Endothelial cell of umbilical vein (primary cell): Measurements from ENCODE around the gene ANKRD12. TPM values are rescaled to one million over a fixed set of nuclear protein-coding genes. Genes with fewer than 3 reads are reported as not detected.

Experiments
- BruUV-seq: library from RNA; stranded (reverse); fragments of 400-500 nt; replicated peaks from 2 replicates; lab custom pipeline; 2021; lab: Mats Ljungman, UMichigan
- CTCF ChIA-PET: fragments of 300-600, 350-600 bp; sonication (Branson Sonifier 250); formaldehyde crosslinking; loops from one replicate; lab custom pipeline; 2021; ENCODE audit warnings: antibody characterized with exemption, inconsistent platforms; lab: Charles Lee
- POLR2A ChIA-PET: fragments of 300-600, 350-600 bp; sonication (Branson Sonifier 250); formaldehyde crosslinking; loops from one replicate; lab custom pipeline; 2021; ENCODE audit warnings: antibody characterized with exemption, inconsistent platforms; lab: Charles Lee
- DNase-seq: peaks from one replicate; pipeline ENCODE4 v3.0.0-alpha.2; 2011; ENCODE audit warnings: low read depth, low spot score
- FAIRE-seq: peaks from 2 replicates; lab custom pipeline; 2011; peaks lifted over from hg19 to GRCh38; lab: Jason Lieb, UNC
- H2AFZ ChIP-seq: 2 replicates; pipeline ENCODE4 v1.6.0; 2012; ENCODE audit warnings: low read depth, low read length, control low read depth, inconsistent platforms
- H3K27ac ChIP-seq: 2 replicates; pipeline ENCODE4 v1.5.1; 2011; ENCODE audit warnings: low read depth, mild to moderate bottlenecking, control low read depth, low read length, moderate library complexity; ENCODE audit not compliant: insufficient read depth
- H3K27me3 ChIP-seq, 2 experiments: 2 replicates each; pipeline versions ENCODE4 v1.6.0 to v1.6.1; 2011; ENCODE audit warnings: low read length in 2 of 2, mixed read lengths in 1 of 2; ENCODE audit not compliant: control insufficient read depth in 2 of 2, insufficient read depth in 2 of 2
- H3K36me3 ChIP-seq, 2 experiments: 2 replicates in 1 of 2; 3 replicates in 1 of 2; pipeline ENCODE4 v1.5.1; 2011; ENCODE audit warnings: low read length in 2 of 2, mild to moderate bottlenecking in 1 of 2, moderate library complexity in 1 of 2; ENCODE audit not compliant: control insufficient read depth in 2 of 2, insufficient read depth in 2 of 2; ENCODE audit errors: extremely low read depth in 1 of 2
- H3K4me1 ChIP-seq: 3 replicates; pipeline ENCODE4 v1.5.1; 2011; ENCODE audit warnings: mild to moderate bottlenecking, low read length; ENCODE audit not compliant: control insufficient read depth, insufficient read depth; ENCODE audit errors: extremely low read depth
- H3K4me2 ChIP-seq: 2 replicates; pipeline ENCODE4 v1.6.1; 2011; ENCODE audit warnings: low read length, control low read depth, mixed read lengths; ENCODE audit not compliant: insufficient read depth
- H3K4me3 ChIP-seq, 3 experiments: fragments of 200-600 bp in 1 of 3; sonication (generic), shearing (Covaris generic) in 1 of 3; replicated peaks in 1 of 3; 2 replicates each; pipeline ENCODE4 v1.5.1; 2011 to 2016; ENCODE audit warnings: control low read depth in 3 of 3, low read length in 3 of 3, mild to moderate bottlenecking in 2 of 3, inconsistent platforms in 1 of 3, low read depth in 1 of 3, moderate library complexity in 1 of 3; ENCODE audit not compliant: insufficient read depth in 1 of 3
- H3K79me2 ChIP-seq: 2 replicates; pipeline ENCODE4 v1.6.0; 2012; ENCODE audit warnings: low read length, inconsistent platforms; ENCODE audit not compliant: control insufficient read depth, insufficient read depth
- H3K9ac ChIP-seq: replicated peaks from 2 replicates; pipeline ENCODE3; 2011; ENCODE audit warnings: low read length, control low read depth; ENCODE audit not compliant: insufficient read depth; ENCODE audit errors: extremely low read depth
- H3K9me1 ChIP-seq: replicated peaks from 3 replicates; pipeline ENCODE4 v1.6.0; 2011; ENCODE audit warnings: mild to moderate bottlenecking, low read length; ENCODE audit not compliant: control insufficient read depth, insufficient read depth; ENCODE audit errors: extremely low read depth
- H3K9me3 ChIP-seq: replicated peaks from 2 replicates; pipeline ENCODE4 v1.5.1; 2012; ENCODE audit warnings: low read length, inconsistent platforms; ENCODE audit not compliant: control insufficient read depth, insufficient read depth
- H4K20me1 ChIP-seq: replicated peaks from 2 replicates; pipeline ENCODE3; 2011; ENCODE audit warnings: mild to moderate bottlenecking, low read length; ENCODE audit not compliant: control insufficient read depth, insufficient read depth; ENCODE audit errors: extremely low read depth
- CTCF ChIP-seq, 2 donors: IDR thresholded peaks; 1 replicate in 1 of 2; 2 replicates in 1 of 2; pipeline ENCODE4 v1.5.1; 2011; ENCODE audit warnings: low read length in 2 of 2, mild to moderate bottlenecking in 2 of 2, moderate library complexity in 2 of 2, control low read depth in 1 of 2, inconsistent platforms in 1 of 2, low read depth in 1 of 2; ENCODE audit not compliant: insufficient read depth in 1 of 2; ENCODE audit errors: extremely low read depth in 1 of 2
- EZH2 ChIP-seq: IDR thresholded peaks from 2 replicates; pipeline ENCODE4 v1.6.1; 2012; ENCODE audit warnings: borderline replicate concordance, low read depth, mild to moderate bottlenecking, moderate library complexity, low read length, inconsistent platforms; ENCODE audit not compliant: severe bottlenecking
- FOS ChIP-seq: IDR thresholded peaks from 2 replicates; pipeline ENCODE4 v1.6.1; 2011; ENCODE audit warnings: mild to moderate bottlenecking, low read length, moderate library complexity, borderline replicate concordance; ENCODE audit not compliant: insufficient read depth
- GATA2 ChIP-seq: IDR thresholded peaks from 2 replicates; pipeline ENCODE4 v1.7.0; 2011; ENCODE audit warnings: low read depth, mild to moderate bottlenecking, moderate library complexity, mixed read lengths, low read length; ENCODE audit not compliant: insufficient read length, insufficient read depth
- JUN ChIP-seq: IDR thresholded peaks from 2 replicates; pipeline ENCODE4 v1.6.1; 2011; ENCODE audit warnings: borderline replicate concordance, low read depth; ENCODE audit not compliant: insufficient read length, insufficient read depth
- MAX ChIP-seq: IDR thresholded peaks from 2 replicates; pipeline ENCODE4 v1.6.1; 2011; ENCODE audit not compliant: insufficient read depth, insufficient read length
- MYC ChIP-seq: IDR thresholded peaks from one replicate; pipeline ENCODE4 v1.6.1; 2011; ENCODE audit warnings: mild to moderate bottlenecking, low read depth, low read length
- POLR2A ChIP-seq: IDR thresholded peaks from 2 replicates; pipeline ENCODE4 v1.6.1; 2012; ENCODE audit warnings: low read depth, mild to moderate bottlenecking, control low read depth, low read length
- POLR2AphosphoS5 ChIP-seq: IDR thresholded peaks from 2 replicates; pipeline ENCODE4 v1.6.1; 2012; ENCODE audit warnings: low read depth, mild to moderate bottlenecking, control low read depth, low read length, moderate library complexity; ENCODE audit not compliant: insufficient read depth
- dilution Hi-C: fragments of 300-500 bp; cut with MboI; formaldehyde crosslinking; loops from one replicate; pipeline ENCODE4 v1.15.0; 2019; ENCODE audit warnings: low sequenced_read_pairs; ENCODE audit not compliant: extremely low pct_ligation_motif_present
- intact Hi-C: fragments of 100-400 bp; cut with micrococcal nuclease; formaldehyde crosslinking; loops from one replicate; pipeline ENCODE4 v1.10.0; 2022
- polyA plus RNA-seq, 4 experiments: library from polyadenylated mRNA; depleted of rRNA in 3 of 4; stranded (reverse) in 3 of 4; unstranded in 1 of 4; fragments of >200 nt; gene quantifications; 2 replicates each; pipeline versions ENCODE4 v1.2.1 to v1.2.3, GENCODE V29; 2011 to 2012; ENCODE audit warnings: missing spikeins in 1 of 4
- total RNA-seq: library from RNA; stranded (reverse); gene quantifications from 2 replicates; pipeline ENCODE4 v1.2.3, GENCODE V29; 2021

The ANKRD12 gene
- total and polyA plus RNA-seq, 2 donors (not counting 3 experiments of a cell fraction or from before 2014, with no cell fraction given), result 1.5 to 25.4 TPM

DNA sequence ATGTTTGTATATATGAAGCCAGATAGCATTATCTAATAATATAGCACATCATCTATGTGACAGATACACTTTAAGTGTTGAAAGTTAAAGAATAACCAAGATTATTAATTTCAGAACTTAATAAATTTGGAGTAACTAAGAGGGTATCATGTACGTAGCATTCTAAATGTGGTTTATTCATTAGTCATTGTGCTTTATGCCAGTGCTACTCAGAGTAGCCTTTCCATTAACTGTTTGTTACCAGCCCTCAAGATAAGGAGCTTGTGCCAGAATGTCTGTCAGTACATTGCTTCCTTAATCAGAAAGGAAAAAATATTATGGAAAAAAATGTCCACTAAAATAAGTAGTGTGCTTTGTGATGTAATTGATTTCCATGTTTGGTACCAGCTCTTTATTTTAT lies 103.1 kb downstream of the ANKRD12 start:
- Histone ChIP-seq H3K9ac (no peak overlapping the region), H3K36me3 (no peaks in the 10 kb centered on the region), H3K4me2 (no peak overlapping the region), H3K79me2 (no peaks in the 10 kb centered on the region), H3K27me3 (no peaks in the 10 kb centered on the region), H3K27ac (no peak overlapping the region), H4K20me1 (no peaks in the 10 kb centered on the region), H3K4me3 (no peak overlapping the region), H3K9me1 (no peaks in the 10 kb centered on the region), H3K9me3 (no peaks in the 10 kb centered on the region), H3K4me1 (no peaks in the 10 kb centered on the region), H2AFZ (no peak overlapping the region)
- TF ChIP-seq POLR2AphosphoS5 (no peak), MAX (no peak), JUN (no peak), MYC (no peak), FOS (no peak), POLR2A (no peak), GATA2 (no peak), CTCF (IDR thresholded peaks at IDR 0.05; ENCODE audit: extremely low read depth in 1 of 2, insufficient read depth in 1 of 2, low read depth in 1 of 2, low read length in 2 of 2) (no peak), EZH2 (no peak)
- POLR2A ChIA-PET, result interaction anchor here (1.0 kb wide), 1 partner anchor 12 kb away, joined by 4 read pairs; no protein-coding TSS in a partner anchor
- FAIRE-seq (no peak), DNase-seq (no peak)
- BruUV-seq, result no TSS peak
- intact Hi-C loops, result no loop called here
- CTCF ChIA-PET, result interaction anchor here (1.5 kb wide), 2 partner anchors 166 to 277 kb away, joined by 4 read pairs; no protein-coding TSS in a partner anchor
- dilution Hi-C loops, result no loop called here
